ENCODE measurements around the gene KRTAP20-2. TPM values are rescaled to one million over a fixed set of nuclear protein-coding genes. Genes with fewer than 3 reads are reported as not detected.

Gene KRTAP20-2
- total RNA-seq, result not detected in 2 replicates

GRCh38 chr21:30634906-30635305 lies at the start of gene KRTAP20-2:
KRTAP20-2 (plus strand) TSS chr21:30635206; CDS start chr21:30635264, 58 bp downstream.

GRCh38 chr21:30590297-30590696 lies 44.7 kb upstream of the KRTAP20-2 start, which contains the start of gene KRTAP22-2:
KRTAP22-2 (minus strand) TSS chr21:30590397.

DNA sequence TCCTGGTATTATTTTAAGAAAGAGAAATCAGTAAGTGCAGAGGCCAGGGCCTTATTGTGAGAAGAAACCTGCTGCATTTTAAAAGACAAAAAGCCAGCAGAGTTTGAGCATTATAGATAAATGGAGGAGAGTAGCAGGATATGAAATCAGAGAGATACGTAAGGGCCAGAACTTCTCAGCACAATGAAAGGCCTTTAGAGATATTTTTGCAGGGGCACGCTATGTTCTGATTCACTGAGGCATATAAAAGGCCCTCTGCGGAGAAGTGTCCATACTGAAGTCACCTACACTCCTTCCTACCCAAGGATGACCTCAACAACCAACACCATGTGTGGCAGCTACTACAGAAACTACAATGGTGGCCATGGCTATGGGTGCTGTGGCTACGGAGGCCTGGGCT lies 42.9 kb upstream of the KRTAP20-2 start, which contains the start of gene KRTAP6-3:
KRTAP6-3 (plus strand) TSS at position 301 of the 400 bp plus-strand sequence; CDS start at position 307, 6 bp downstream.

GRCh38 chr21:30598802-30599201 lies 36.2 kb upstream of the KRTAP20-2 start, which contains the start of gene KRTAP6-2:
KRTAP6-2 (minus strand) TSS chr21:30598902; CDS start chr21:30598874, 28 bp downstream.

GRCh38 chr21:30600787-30601186 lies 34.2 kb upstream of the KRTAP20-2 start, which contains the start of gene KRTAP22-1:
KRTAP22-1 (plus strand) TSS chr21:30601087.

DNA sequence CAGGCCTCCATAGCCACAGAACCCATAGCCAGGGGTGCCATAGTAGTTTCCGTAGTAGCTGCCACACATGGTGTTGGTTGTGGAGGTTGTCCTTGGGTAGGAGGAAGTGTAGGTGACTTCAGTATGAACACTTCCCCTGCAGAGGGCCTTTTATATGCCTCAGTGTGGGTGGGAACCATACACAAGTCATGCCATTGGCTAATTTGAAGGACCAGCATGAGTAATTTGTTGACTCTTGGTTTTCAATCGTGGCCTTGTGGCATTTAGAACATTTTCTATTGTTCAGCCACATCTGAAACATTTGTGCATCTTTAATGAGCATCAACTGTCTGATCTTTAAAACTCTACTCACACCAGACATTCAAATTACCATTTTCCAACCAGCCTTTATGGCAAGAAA lies 21.2 kb upstream of the KRTAP20-2 start, which contains the start of gene KRTAP6-1:
KRTAP6-1 (minus strand) TSS at position 95 of the 400 bp plus-strand sequence; CDS start at position 69, 26 bp downstream.

GRCh38 chr21:30616125-30616524 lies 18.9 kb upstream of the KRTAP20-2 start, which contains the start of gene KRTAP20-1:
KRTAP20-1 (plus strand) TSS chr21:30616425; CDS start chr21:30616455, 30 bp downstream.

GRCh38 chr21:30620522-30620921 lies 14.5 kb upstream of the KRTAP20-2 start, which contains the start of gene KRTAP20-4:
KRTAP20-4 (plus strand) TSS chr21:30620627.

DNA sequence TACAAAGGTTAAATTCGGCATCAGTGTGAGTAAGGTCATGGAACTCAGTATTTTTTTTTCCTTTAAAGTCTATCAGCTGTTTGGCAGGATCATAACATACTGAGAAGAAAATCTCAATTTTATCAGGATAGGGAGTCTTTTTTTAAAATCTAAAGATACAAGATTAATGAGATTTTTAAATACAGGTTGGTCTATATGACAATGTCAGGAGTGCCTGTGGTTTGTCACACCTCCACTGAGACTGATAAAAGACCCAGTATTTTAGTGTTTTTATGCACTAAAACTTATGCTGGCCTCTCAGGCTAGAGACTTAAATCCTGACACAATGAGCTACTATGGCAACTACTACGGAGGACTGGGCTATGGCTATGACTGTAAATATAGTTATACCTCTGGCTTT lies 7.6 kb downstream of the KRTAP20-2 start, which contains the start of gene KRTAP20-3:
KRTAP20-3 (plus strand) TSS at position 301 of the 400 bp plus-strand sequence.

Other genes starting within 250 kb of the KRTAP20-2 start
- not detected in 2 replicates for gene KRTAP13-1, start 239.2 kb upstream of the KRTAP20-2 start, total RNA-seq
- not detected in 2 replicates for gene KRTAP13-3, start 209.3 kb upstream of the KRTAP20-2 start, total RNA-seq
- not detected in 2 replicates for gene KRTAP13-4, start 205.0 kb upstream of the KRTAP20-2 start, total RNA-seq
- not detected in 2 replicates for gene KRTAP15-1, start 194.9 kb upstream of the KRTAP20-2 start, total RNA-seq
- gene KRTAP19-1, start 154.8 kb upstream of the KRTAP20-2 start, total RNA-seq, result not detected in 2 replicates
- gene KRTAP19-2, start 147.8 kb upstream of the KRTAP20-2 start, total RNA-seq, result not detected in 2 replicates
- not detected in 2 replicates for gene KRTAP19-3, start 143.2 kb upstream of the KRTAP20-2 start, total RNA-seq
- not detected in 2 replicates for gene KRTAP19-4, start 138.0 kb upstream of the KRTAP20-2 start, total RNA-seq
- gene KRTAP19-5, start 133.1 kb upstream of the KRTAP20-2 start, total RNA-seq, result not detected in 2 replicates
- not detected in 2 replicates for gene KRTAP19-6, start 93.3 kb upstream of the KRTAP20-2 start, total RNA-seq
- gene KRTAP19-7, start 73.9 kb upstream of the KRTAP20-2 start, total RNA-seq, result not detected in 2 replicates
- not detected in 2 replicates for gene KRTAP22-2, start 44.8 kb upstream of the KRTAP20-2 start, total RNA-seq
- not detected in 2 replicates for gene KRTAP6-3, start 42.8 kb upstream of the KRTAP20-2 start, total RNA-seq
- not detected in 2 replicates for gene KRTAP6-2, start 36.3 kb upstream of the KRTAP20-2 start, total RNA-seq
- not detected in 2 replicates for gene KRTAP22-1, start 34.1 kb upstream of the KRTAP20-2 start, total RNA-seq
- not detected in 2 replicates for gene KRTAP6-1, start 21.3 kb upstream of the KRTAP20-2 start, total RNA-seq
- gene KRTAP20-1, start 18.8 kb upstream of the KRTAP20-2 start, total RNA-seq, result not detected in 2 replicates
- gene KRTAP20-4, start 14.6 kb upstream of the KRTAP20-2 start, total RNA-seq, result not detected in 2 replicates
- gene KRTAP20-3, start 7.7 kb downstream of the KRTAP20-2 start, total RNA-seq, result not detected in 2 replicates
- gene KRTAP21-3, start 83.6 kb downstream of the KRTAP20-2 start, total RNA-seq, result not detected in 2 replicates
- not detected in 2 replicates for gene KRTAP21-2, start 112.1 kb downstream of the KRTAP20-2 start, total RNA-seq
- not detected in 2 replicates for gene KRTAP21-1, start 120.2 kb downstream of the KRTAP20-2 start, total RNA-seq
- gene KRTAP8-1, start 178.1 kb downstream of the KRTAP20-2 start, total RNA-seq, result not detected in 2 replicates
- gene KRTAP7-1, start 194.6 kb downstream of the KRTAP20-2 start, total RNA-seq, result not detected in 2 replicates
- not detected in 2 replicates for gene KRTAP11-1, start 246.4 kb downstream of the KRTAP20-2 start, total RNA-seq